Hepatocyte (in vitro differentiated cells): ENCODE results near the gene LRRN4CL.

ENCODE experiments used
- CTCF ChIP-seq: fragments of 200-600 bp; sonication (generic); IDR thresholded peaks from 2 replicates; pipeline ENCODE4 v1.5.1; 2016; ENCODE audit warnings: antibody characterized with exemption, mild to moderate bottlenecking; ENCODE audit not compliant: poor library complexity
- EZH2 ChIP-seq: fragments of 200-600 bp; sonication (generic); IDR thresholded peaks from 2 replicates; pipeline ENCODE4 v1.6.1; 2016; ENCODE audit warnings: antibody characterized with exemption, mild to moderate bottlenecking, borderline replicate concordance
- EZH2phosphoT487 ChIP-seq: fragments of 200-600 bp; sonication (generic); IDR thresholded peaks from one replicate; pipeline ENCODE4 v1.6.1; 2018; ENCODE audit warnings: antibody characterized with exemption, mild to moderate bottlenecking, low read depth, moderate library complexity; ENCODE audit not compliant: unreplicated experiment, severe bottlenecking

- TF ChIP-seq CTCF (no peak), EZH2 (no peak), EZH2phosphoT487 (no peak)
These were observed 24.0 kb upstream of the LRRN4CL start for GRCh38 chr11:62713343-62713742.
